ENCODE data around the gene FAM200A.
"Not testable (repeated sequence)": the region's sequence is repeated elsewhere in the genome, so short reads cannot be mapped to it uniquely, and the experiment has no call there.

The FAM200A gene

GRCh38 chr7:99551767-99552463 lies at the start of gene FAM200A:
TSS of gene FAM200A (minus strand) at chr7:99552114. CDS start at chr7:99548407, 3,707 bp downstream.
- DNase-seq (ENCODE audit: low read depth): peak; percentile 92

- DNase-seq (ENCODE audit: low read depth): no peak
Measured at GRCh38 chr7:99599836-99600235, 47.9 kb upstream of the FAM200A start.

GRCh38 chr7:99597762-99598501 lies 46.0 kb upstream of the FAM200A start, which contains the start of gene TMEM225B:
TSS of gene TMEM225B (plus strand) at chr7:99598267. CDS start at chr7:99604389, 6,122 bp downstream.
- DNase-seq (ENCODE audit: low read depth): no peak

GRCh38 chr7:99596408-99596955 lies 44.6 kb upstream of the FAM200A start:
- DNase-seq (ENCODE audit: low read depth): no peak

- DNase-seq (ENCODE audit: low read depth): no peak
Measured at GRCh38 chr7:99594948-99595745, 43.2 kb upstream of the FAM200A start.

- no peak for DNase-seq (ENCODE audit: low read depth)
Measured at GRCh38 chr7:99588868-99589267, 37.0 kb upstream of the FAM200A start.

- not testable (repeated sequence) for DNase-seq (ENCODE audit: low read depth)
Measured at GRCh38 chr7:99580778-99581332, 28.9 kb upstream of the FAM200A start.

GRCh38 chr7:99579956-99580777 lies 28.3 kb upstream of the FAM200A start:
- DNase-seq (ENCODE audit: low read depth): peak; percentile 55

GRCh38 chr7:99579281-99579955 lies 27.5 kb upstream of the FAM200A start:
- no peak for DNase-seq (ENCODE audit: low read depth)

GRCh38 chr7:99576251-99576650 lies 24.3 kb upstream of the FAM200A start:
- DNase-seq (ENCODE audit: low read depth): no peak

- DNase-seq (ENCODE audit: low read depth): no peak
Measured at GRCh38 chr7:99573257-99573656, 21.3 kb upstream of the FAM200A start.

GRCh38 chr7:99571768-99572167 lies 19.9 kb upstream of the FAM200A start:
- DNase-seq (ENCODE audit: low read depth): no peak

- DNase-seq (ENCODE audit: low read depth): not testable (repeated sequence)
Measured at GRCh38 chr7:99568770-99569169, 16.9 kb upstream of the FAM200A start.

GRCh38 chr7:99563650-99564049 lies 11.7 kb upstream of the FAM200A start:
- DNase-seq (ENCODE audit: low read depth): peak; percentile 88

GRCh38 chr7:99562832-99563231 lies 10.9 kb upstream of the FAM200A start:
- peak; percentile 99 for DNase-seq (ENCODE audit: low read depth)

GRCh38 chr7:99562114-99562784 lies 10.3 kb upstream of the FAM200A start:
- peak; percentile 27 for DNase-seq (ENCODE audit: low read depth)

- no peak for DNase-seq (ENCODE audit: low read depth)
Measured at GRCh38 chr7:99561737-99562051, 9.8 kb upstream of the FAM200A start.

GRCh38 chr7:99560834-99561736 lies 9.2 kb upstream of the FAM200A start:
- DNase-seq (ENCODE audit: low read depth): peak; percentile 29
